NT2/D1 (cell line): ENCODE results near the gene FZD2.

ENCODE experiments used
- DNase-seq: peaks from one replicate; pipeline ENCODE4 v3.0.0-alpha.2; 2011; ENCODE audit warnings: low read depth, low spot score
- H3K27me3 ChIP-seq: 2 replicates; pipeline ENCODE4 v1.6.0; 2011; ENCODE audit warnings: mild to moderate bottlenecking; ENCODE audit not compliant: insufficient read length, insufficient read depth
- H3K36me3 ChIP-seq: 2 replicates; pipeline ENCODE4 v1.6.1; 2011; ENCODE audit warnings: mild to moderate bottlenecking, low read length, mixed read lengths; ENCODE audit not compliant: insufficient read depth, insufficient read length
- H3K4me1 ChIP-seq: 2 replicates; pipeline ENCODE4 v1.5.1; 2011; ENCODE audit not compliant: insufficient read depth, insufficient read length
- H3K4me3 ChIP-seq: 2 replicates; pipeline ENCODE4 v1.5.1; 2011; ENCODE audit warnings: low read depth; ENCODE audit not compliant: insufficient read length
- H3K9ac ChIP-seq: 2 replicates; pipeline ENCODE4 v1.6.0; 2011; ENCODE audit warnings: low read depth; ENCODE audit not compliant: insufficient read length
- H3K9me3 ChIP-seq: 2 replicates; pipeline ENCODE4 v1.5.1; 2011; ENCODE audit warnings: mild to moderate bottlenecking, low read length; ENCODE audit not compliant: insufficient read depth
- SUZ12 ChIP-seq: IDR thresholded peaks from 2 replicates; pipeline ENCODE4 v1.6.1; 2011; ENCODE audit not compliant: insufficient read length, insufficient read depth; ENCODE audit errors: extremely low read depth
- YY1 ChIP-seq: IDR thresholded peaks from 2 replicates; pipeline ENCODE4 v1.6.1; 2011; ENCODE audit not compliant: insufficient read length, insufficient read depth
- ZNF274 ChIP-seq: IDR thresholded peaks from 2 replicates; pipeline ENCODE4 v1.6.1; 2011; ENCODE audit warnings: mild to moderate bottlenecking, low read depth, low read length

FZD2 gene

GRCh38 chr17:44568945-44569858, 11.9 kb downstream of the FZD2 start:
- no peak overlapping the region for H3K9ac ChIP-seq
- H3K27me3 ChIP-seq, result no peaks in the 10 kb centered on the region
- H3K4me1 ChIP-seq, result no peaks in the 10 kb centered on the region
- TF ChIP-seq YY1, result no peak
- no peak overlapping the region for H3K4me3 ChIP-seq
- no peaks in the 10 kb centered on the region for H3K36me3 ChIP-seq
- DNase-seq, result no peak
- H3K9me3 ChIP-seq, result peaks cover 28% of the 10 kb centered on the region

- H3K36me3 ChIP-seq, result no peaks in the 10 kb centered on the region
- no peak overlapping the region for H3K4me3 ChIP-seq
- no peaks in the 10 kb centered on the region for H3K27me3 ChIP-seq
- H3K9ac ChIP-seq, result no peak overlapping the region
- H3K9me3 ChIP-seq, result peaks cover 6% of the 10 kb centered on the region; the same call in 1 of the 2 replicates
- H3K4me1 ChIP-seq, result no peaks in the 10 kb centered on the region
- TF ChIP-seq ZNF274 (no peak), SUZ12 (no peak), YY1 (no peak)
- no peak for DNase-seq
Observed at GRCh38 chr17:44572801-44573200, 15.5 kb downstream of the FZD2 start.

- TF ChIP-seq ZNF274 (no peak), SUZ12 (no peak), YY1 (no peak)
- no peaks in the 10 kb centered on the region for H3K27me3 ChIP-seq
Observed at GRCh38 chr17:44575403-44575802, 18.1 kb downstream of the FZD2 start.

GRCh38 chr17:44578947-44579346, 21.7 kb downstream of the FZD2 start:
- no peak for DNase-seq
- TF ChIP-seq SUZ12 (no peak), YY1 (no peak), ZNF274 (no peak)
- Histone ChIP-seq H3K4me1 (no peaks in the 10 kb centered on the region), H3K27me3 (no peaks in the 10 kb centered on the region), H3K9ac (no peak overlapping the region), H3K4me3 (no peak overlapping the region), H3K36me3 (no peaks in the 10 kb centered on the region), H3K9me3 (no peaks in the 10 kb centered on the region)

More at GRCh38 chr17:44575403-44575802, 18.1 kb downstream of the FZD2 start:
- Histone ChIP-seq H3K4me1 (no peaks in the 10 kb centered on the region), H3K9ac (no peak overlapping the region), H3K4me3 (no peak overlapping the region), H3K9me3 (no peaks in the 10 kb centered on the region), H3K36me3 (no peaks in the 10 kb centered on the region)
- DNase-seq, result no peak

- H3K36me3 ChIP-seq, result no peaks in the 10 kb centered on the region
- no peak overlapping the region for H3K4me3 ChIP-seq
- no peak for TF ChIP-seq YY1
- no peak for TF ChIP-seq ZNF274
- TF ChIP-seq SUZ12, result no peak
- H3K9ac ChIP-seq, result no peak overlapping the region
- no peaks in the 10 kb centered on the region for H3K4me1 ChIP-seq
- H3K27me3 ChIP-seq, result no peaks in the 10 kb centered on the region
- no peaks in the 10 kb centered on the region for H3K9me3 ChIP-seq
- DNase-seq, result no peak
Observed at GRCh38 chr17:44581868-44582267, 24.6 kb downstream of the FZD2 start.

GRCh38 chr17:44584443-44584842, 27.2 kb downstream of the FZD2 start:
- Histone ChIP-seq H3K4me3 (no peak overlapping the region), H3K36me3 (no peaks in the 10 kb centered on the region), H3K27me3 (no peaks in the 10 kb centered on the region), H3K4me1 (no peaks in the 10 kb centered on the region), H3K9ac (no peak overlapping the region), H3K9me3 (no peaks in the 10 kb centered on the region)
- TF ChIP-seq ZNF274 (no peak), YY1 (no peak), SUZ12 (no peak)
- DNase-seq, result no peak

GRCh38 chr17:44585315-44585714, 28.0 kb downstream of the FZD2 start:
- no peak overlapping the region for H3K4me3 ChIP-seq
- DNase-seq, result no peak
- H3K9me3 ChIP-seq, result no peaks in the 10 kb centered on the region
- TF ChIP-seq YY1 (no peak), SUZ12 (no peak), ZNF274 (no peak)
- H3K4me1 ChIP-seq, result no peaks in the 10 kb centered on the region
- H3K9ac ChIP-seq, result no peak overlapping the region
- no peaks in the 10 kb centered on the region for H3K27me3 ChIP-seq
- no peaks in the 10 kb centered on the region for H3K36me3 ChIP-seq
